Activated T-cell treated with anti-CD3 and anti-CD28 coated beads, Interleukin-2, amount 50 U/mL, for 24 hours (primary cell): ENCODE results near the gene GET4.

Experiments used
- DNase-seq: peaks from one replicate; pipeline ENCODE4 v3.0.0-alpha.2; 2020
- H3K27ac Mint-ChIP-seq: 2 replicates; pipeline ENCODE4 v1.8.0; 2020; ENCODE audit warnings: mild to moderate bottlenecking, mixed read lengths
- H3K27me3 Mint-ChIP-seq: 2 replicates; pipeline ENCODE4 v1.8.0; 2020; ENCODE audit warnings: mixed read lengths
- H3K36me3 Mint-ChIP-seq: 2 replicates; pipeline ENCODE4 v1.8.0; 2020; ENCODE audit warnings: low read depth, mixed read lengths
- H3K4me1 Mint-ChIP-seq: 2 replicates; pipeline ENCODE4 v1.8.0; 2020; ENCODE audit warnings: low read depth, mixed read lengths
- H3K4me3 Mint-ChIP-seq: 2 replicates; pipeline ENCODE4 v1.8.0; 2020; ENCODE audit warnings: mild to moderate bottlenecking, moderate library complexity, mixed read lengths
- H3K9me3 Mint-ChIP-seq: 2 replicates; pipeline ENCODE4 v1.8.0; 2020; ENCODE audit warnings: mixed read lengths

Gene GET4

DNA sequence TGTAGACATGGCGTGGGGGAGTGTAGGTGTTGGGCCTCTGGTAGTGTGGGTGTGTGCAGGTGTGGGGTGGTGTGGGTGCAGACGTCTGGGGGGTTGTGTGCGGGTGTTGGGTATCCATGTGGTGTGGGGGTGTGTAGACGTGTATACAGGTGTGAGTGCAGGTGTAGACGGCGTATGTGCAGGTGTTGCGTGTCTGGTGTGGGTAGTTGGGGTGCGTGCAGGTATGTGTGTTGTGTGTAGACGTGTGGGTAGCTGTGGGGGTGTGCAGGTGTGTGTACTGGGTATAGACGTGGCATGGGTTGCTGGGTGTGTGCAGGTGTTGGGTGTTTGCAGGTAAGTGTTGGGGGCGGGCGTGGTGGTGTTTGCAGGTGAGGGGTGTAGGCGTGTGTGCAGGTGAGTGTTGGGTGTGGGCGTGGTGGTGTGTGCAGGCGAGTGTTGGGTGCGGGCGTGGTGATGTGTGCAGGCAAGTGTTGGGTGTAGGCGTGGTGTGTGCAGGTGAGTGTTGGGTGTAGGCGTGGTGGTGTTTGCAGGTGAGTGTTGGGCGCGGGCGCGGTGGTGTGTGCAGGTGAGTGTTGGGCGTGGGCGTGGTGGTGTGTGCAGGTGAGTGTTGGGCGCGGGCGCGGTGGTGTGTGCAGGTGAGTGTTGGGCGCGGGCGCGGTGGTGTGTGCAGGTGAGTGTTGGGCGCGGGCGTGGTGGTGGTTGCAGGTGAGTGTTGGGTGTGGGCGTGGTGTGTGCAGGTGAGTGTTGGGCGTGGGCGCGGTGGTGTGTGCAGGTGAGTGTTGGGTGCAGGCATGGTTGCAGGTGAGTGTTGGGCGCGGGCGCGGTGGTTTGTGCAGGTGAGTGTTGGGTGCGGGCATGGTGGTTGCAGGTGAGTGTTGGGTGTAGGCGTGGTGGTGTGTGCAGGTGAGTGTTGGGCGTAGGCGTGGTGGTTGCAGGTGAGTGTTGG lies 16.6 kb downstream of the GET4 start:
- Mint-ChIP-seq H3K4me3 (no peak overlapping the region), H3K9me3 (no peaks in the 10 kb centered on the region), H3K4me1 (no peaks in the 10 kb centered on the region), H3K36me3 (peaks cover 83% of the 10 kb centered on the region), H3K27ac (no peak overlapping the region), H3K27me3 (no peaks in the 10 kb centered on the region)
- DNase-seq: no peak

DNA sequence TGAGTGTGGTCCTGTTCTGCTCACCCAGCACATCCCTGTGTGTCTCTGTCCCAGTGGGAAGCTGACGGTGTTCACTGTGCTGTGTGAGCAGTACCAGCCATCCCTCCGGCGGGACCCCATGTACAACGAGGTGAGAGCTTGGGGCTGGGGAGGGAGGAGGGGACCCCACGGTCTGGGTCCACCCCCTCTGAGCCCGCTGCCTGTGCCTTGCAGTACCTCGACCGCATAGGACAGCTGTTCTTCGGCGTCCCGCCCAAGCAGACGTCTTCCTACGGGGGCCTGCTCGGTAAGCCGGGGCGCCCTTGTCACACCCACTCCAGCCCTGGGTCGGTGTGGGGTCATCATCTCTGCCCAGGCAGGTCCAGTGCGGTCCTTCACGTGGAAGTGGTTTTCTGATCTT lies 17.3 kb downstream of the GET4 start:
- no peak overlapping the region for H3K4me3 Mint-ChIP-seq
- H3K27me3 Mint-ChIP-seq: no peaks in the 10 kb centered on the region
- H3K4me1 Mint-ChIP-seq: no peaks in the 10 kb centered on the region
- H3K36me3 Mint-ChIP-seq: peaks cover 75% of the 10 kb centered on the region
- no peaks in the 10 kb centered on the region for H3K9me3 Mint-ChIP-seq
- no peak overlapping the region for H3K27ac Mint-ChIP-seq
- DNase-seq: no peak

DNA sequence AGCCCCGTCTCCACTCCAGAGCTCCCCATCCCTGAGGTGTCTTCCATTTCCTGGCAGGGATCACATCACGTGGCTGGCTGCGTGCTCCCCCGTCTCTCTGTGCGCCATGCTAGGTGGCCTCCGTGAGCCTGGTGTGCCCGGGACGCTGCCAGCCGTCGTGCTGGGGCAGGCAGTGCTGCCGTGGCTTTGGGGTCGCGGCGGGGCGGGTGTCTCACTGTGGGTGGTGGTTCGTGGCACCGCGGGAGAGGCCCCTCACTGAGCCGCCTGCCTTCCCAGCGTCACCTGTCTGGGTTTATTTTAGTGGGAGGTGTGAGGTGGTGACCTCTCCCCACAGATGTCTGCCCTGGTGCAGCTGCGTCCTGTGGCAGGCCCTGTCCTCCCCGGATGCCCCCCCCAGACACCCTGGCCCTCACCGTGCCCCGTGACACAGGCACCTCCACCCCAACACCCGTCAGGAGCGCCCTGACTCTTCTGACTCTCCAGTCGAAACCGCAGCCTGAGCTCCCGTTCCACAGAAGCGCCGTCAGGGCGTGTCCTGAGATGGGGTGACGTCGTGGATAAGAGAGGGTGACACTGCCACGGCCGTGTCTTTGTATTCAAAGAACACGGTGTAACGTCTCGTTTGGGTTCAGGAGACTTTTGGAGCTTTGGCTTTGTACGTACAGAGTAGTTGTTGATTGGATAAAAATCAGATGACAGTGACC lies 18.0 kb downstream of the GET4 start:
- Mint-ChIP-seq H3K9me3 (no peaks in the 10 kb centered on the region), H3K4me1 (no peaks in the 10 kb centered on the region), H3K36me3 (peaks cover 75% of the 10 kb centered on the region), H3K4me3 (no peak overlapping the region), H3K27ac (no peak overlapping the region), H3K27me3 (no peaks in the 10 kb centered on the region)
- DNase-seq: no peak

DNA sequence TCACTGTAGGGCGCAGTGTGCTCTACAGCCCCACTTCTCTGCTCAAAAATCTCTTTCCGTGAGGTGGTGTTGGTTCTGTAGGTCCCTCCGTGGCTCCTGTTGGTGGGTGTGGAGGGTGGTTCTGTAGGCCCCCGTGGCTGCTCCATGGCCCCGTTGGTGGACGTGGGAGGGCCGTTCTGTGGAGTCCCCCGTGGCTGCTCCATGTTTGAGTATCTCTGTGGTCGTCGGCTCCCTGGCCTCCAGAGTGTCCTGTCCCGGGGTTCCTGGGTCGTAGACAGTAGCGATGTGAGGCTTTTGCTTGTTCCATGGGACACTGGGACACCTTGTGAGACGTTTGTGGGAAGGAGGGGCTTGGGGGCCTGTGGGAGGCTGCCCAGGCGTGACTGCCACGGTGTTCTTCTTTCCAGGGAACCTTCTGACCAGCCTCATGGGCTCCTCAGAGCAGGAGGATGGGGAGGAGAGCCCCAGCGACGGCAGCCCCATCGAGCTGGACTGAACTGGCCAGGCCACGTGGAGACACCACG lies 18.6 kb downstream of the GET4 start:
- Mint-ChIP-seq H3K27ac (no peak overlapping the region), H3K9me3 (no peaks in the 10 kb centered on the region), H3K36me3 (peaks cover 79% of the 10 kb centered on the region), H3K4me3 (no peak overlapping the region), H3K4me1 (no peaks in the 10 kb centered on the region), H3K27me3 (no peaks in the 10 kb centered on the region)
- no peak for DNase-seq

DNA sequence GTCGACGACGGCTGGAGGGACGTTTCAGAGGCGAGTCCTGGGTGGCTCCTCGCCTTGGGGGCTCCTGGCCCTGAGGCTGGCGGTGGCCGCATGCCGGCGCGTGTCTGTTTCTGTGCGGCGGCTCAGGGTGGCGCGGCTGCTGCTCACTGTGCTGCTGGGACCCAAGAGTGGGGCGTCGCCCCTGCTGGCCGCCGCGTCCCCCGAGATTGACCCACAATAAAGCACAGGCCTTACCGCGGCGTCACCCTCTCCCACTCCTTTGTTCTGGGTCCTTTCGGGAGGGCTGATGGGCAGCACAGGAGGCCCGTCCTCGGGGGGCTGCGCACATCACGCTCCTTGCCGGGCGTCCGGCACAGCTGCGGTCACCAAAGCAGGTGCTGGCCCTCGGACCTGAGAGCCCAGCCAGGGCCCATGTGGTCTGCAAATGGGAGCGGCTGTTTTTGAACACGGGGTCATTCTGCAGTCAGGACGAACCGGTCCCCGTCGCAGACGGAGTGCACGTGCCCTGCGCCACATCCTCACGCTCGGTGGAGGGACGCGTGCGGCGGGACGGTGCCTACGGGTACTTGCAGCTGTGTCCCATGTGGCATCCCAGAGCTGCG lies 19.2 kb downstream of the GET4 start:
- Mint-ChIP-seq H3K4me1 (no peaks in the 10 kb centered on the region), H3K36me3 (peaks cover 79% of the 10 kb centered on the region), H3K9me3 (no peaks in the 10 kb centered on the region), H3K27ac (peak overlapping the region; percentile 37), H3K4me3 (no peak overlapping the region), H3K27me3 (no peaks in the 10 kb centered on the region)
- DNase-seq: no peak

DNA sequence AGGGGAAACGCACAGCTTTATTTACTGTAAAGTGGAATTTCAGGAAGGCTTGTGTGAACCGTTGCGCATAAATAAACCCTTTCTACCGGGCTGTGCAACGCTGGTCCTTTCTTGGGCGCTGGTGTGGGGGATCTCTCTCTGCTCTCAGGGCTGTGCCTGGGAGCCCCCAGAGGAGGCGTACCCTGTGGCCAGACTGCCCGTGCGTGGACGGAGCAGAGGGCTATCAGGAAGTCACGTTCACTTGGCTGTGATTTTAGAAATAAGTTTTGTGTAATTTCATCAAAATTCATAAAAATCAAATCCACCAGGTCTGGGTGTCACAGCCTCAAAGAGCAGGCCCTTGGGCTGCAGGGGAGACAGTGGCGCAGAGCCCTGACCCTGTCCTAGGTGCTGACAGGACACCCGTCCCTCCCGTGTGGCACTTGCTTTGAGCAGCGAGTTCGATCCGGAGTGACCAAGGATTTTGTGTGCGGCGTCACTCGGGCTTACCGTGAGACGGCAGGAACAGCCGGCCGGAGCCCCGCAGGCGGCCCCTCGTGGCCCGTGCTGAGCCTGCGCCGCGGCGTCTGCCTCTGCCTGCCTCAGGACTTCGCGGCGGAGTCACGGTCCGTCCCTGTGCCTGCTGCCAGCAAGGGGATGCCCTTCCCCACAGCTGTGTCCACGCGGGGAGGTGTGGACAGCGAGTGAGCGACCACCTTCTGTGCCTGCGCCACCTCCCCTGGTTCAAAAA lies 20.2 kb downstream of the GET4 start:
- Mint-ChIP-seq H3K36me3 (peaks cover 71% of the 10 kb centered on the region), H3K27ac (no peak overlapping the region), H3K4me1 (peaks cover 1% of the 10 kb centered on the region), H3K27me3 (no peaks in the 10 kb centered on the region), H3K9me3 (no peaks in the 10 kb centered on the region), H3K4me3 (no peak overlapping the region)
- DNase-seq: no peak

DNA sequence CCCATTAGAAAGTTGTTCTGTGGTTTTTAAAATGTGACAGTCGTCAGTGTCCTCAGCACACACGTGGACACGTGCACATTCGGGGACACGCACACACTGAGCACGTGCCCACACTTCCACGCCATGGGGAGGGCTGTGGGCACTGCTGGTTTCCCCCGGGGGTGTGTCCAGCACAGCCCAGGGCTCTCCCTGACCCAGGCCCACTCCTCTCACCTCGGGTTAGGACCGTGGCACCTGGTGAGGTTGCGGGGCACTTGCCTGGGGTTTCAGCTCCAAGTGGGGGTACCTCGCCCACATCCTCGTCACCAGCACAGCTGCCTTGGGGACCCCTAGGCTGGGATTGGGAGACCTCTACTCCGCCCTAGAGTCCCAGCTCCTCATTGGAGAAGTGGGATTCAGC lies 20.7 kb downstream of the GET4 start:
- peaks cover 65% of the 10 kb centered on the region for H3K36me3 Mint-ChIP-seq
- peaks cover 1% of the 10 kb centered on the region for H3K4me1 Mint-ChIP-seq
- H3K9me3 Mint-ChIP-seq: no peaks in the 10 kb centered on the region
- no peak for DNase-seq
- no peak overlapping the region for H3K27ac Mint-ChIP-seq
- no peak overlapping the region for H3K4me3 Mint-ChIP-seq
- H3K27me3 Mint-ChIP-seq: no peaks in the 10 kb centered on the region

DNA sequence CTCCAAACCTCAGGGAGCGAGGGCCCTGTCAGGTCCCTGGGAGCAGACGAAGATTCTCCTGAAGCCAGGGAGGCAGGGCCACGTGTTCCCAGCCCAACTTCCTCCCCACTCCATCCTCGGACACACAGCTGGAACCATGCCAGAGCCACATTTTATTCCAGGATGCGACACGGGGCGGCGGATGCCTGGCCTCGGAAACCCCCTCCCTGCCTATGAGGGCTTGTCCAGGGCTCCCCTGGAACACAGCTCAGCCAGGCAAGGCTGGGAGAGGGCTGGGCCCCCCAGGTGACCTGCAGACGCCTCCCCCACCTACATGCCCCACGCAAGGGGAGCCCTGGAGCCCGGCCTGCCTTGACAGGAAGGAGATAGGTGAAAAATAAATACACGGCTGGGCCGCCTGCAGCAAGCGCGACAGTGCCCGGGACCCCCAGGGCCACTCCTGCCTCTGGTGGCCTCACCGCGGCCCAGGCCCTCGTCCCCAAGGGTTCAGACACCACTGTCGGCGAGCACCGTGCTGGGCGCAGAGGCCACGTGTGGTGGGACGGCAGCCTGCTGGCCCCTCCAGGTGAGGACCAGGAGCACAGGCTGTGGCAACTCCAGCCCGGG lies 21.5 kb downstream of the GET4 start:
- no peak overlapping the region for H3K27ac Mint-ChIP-seq
- H3K27me3 Mint-ChIP-seq: no peaks in the 10 kb centered on the region
- H3K4me3 Mint-ChIP-seq: no peak overlapping the region
- peaks cover 63% of the 10 kb centered on the region for H3K36me3 Mint-ChIP-seq
- DNase-seq: no peak
- no peaks in the 10 kb centered on the region for H3K9me3 Mint-ChIP-seq
- H3K4me1 Mint-ChIP-seq: peaks cover 1% of the 10 kb centered on the region

DNA sequence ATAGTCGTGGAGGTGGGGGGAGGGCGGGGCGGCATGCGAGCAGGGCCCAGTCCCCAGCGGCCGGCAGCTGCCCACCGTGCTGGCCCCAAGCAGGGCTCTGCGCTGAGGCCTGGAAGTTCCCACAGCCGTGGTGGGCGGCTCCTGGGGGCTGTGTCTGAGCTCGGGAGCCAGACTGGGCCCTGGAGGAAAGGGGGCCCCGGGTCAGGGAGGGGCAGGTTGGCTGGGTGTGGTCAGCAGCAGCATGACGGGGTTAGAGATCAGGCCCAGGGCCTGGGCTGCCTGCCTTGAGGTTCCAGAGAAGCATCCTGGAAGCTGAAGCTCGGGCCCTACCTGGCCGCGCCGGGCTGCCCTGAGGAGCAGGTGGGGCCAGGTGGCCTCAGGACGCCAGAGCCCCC lies 22.1 kb downstream of the GET4 start:
- no peak overlapping the region for H3K27ac Mint-ChIP-seq
- no peaks in the 10 kb centered on the region for H3K9me3 Mint-ChIP-seq
- no peak overlapping the region for H3K4me3 Mint-ChIP-seq
- H3K27me3 Mint-ChIP-seq: no peaks in the 10 kb centered on the region
- peaks cover 61% of the 10 kb centered on the region for H3K36me3 Mint-ChIP-seq
- no peak for DNase-seq
- H3K4me1 Mint-ChIP-seq: peaks cover 1% of the 10 kb centered on the region

DNA sequence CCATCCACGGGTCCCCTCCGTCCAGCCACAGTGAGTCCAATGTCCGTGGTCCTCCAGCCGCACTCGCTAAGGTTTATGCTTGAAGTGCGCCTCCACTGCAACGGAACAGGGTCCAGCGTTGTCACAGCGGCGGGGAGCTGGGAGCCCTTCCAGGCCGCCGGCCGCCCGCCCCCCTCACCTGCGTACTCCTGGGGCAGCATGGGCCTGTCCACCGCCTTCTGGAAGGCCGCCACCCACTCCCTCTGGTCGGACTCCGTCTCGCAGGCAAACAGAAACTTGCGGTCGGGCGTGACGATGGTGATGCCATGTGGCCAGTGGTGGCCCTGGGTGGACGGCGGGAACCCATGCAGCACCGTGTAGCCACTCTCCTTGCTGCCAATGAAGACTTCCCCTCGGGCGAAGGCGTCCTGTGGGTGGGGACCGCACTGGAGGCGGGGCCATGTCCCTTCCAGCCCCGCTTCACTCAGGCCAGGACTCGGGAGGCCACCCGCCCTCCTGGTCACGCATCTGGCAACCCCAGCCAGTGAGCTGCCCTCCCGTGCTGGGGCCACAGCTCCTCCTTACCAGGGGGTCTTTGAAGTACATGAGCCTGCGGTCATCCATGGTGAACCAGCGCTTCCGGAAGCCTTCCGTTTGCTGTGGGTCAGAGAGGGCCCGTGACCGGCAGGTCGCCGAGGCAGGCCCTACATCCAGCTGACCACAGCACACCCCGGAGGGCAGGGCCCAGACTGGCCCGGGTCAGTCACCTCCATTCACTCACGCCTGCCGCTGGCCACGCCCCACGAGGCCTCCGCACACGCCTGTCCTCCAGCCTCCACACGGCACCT lies 22.7 kb downstream of the GET4 start:
- Mint-ChIP-seq H3K36me3 (peaks cover 58% of the 10 kb centered on the region), H3K4me3 (no peak overlapping the region), H3K4me1 (peaks cover 1% of the 10 kb centered on the region), H3K27me3 (no peaks in the 10 kb centered on the region), H3K27ac (peak overlapping the region; percentile 33), H3K9me3 (no peaks in the 10 kb centered on the region)
- DNase-seq: no peak

DNA sequence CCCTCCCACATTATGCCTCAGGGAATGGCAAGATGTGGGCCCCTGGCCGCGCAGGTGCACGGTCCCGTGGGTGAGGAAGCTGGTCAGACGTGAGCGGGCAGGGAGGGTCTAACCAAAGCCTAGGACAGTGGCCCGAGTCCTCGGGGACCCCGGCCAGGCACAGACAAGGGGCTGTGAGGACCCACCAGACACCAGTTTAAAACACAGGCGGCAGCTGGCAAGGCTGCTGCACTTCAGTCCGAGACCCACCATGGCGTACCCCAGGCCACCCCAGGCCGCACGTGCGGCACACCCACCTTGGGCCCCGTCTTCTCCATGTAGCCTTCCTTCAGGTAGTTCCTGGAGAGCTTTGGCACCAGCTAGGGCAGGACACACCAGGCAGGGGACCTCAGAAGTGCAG lies 23.5 kb downstream of the GET4 start:
- peak overlapping the region; percentile 33 for H3K27ac Mint-ChIP-seq
- H3K36me3 Mint-ChIP-seq: peaks cover 51% of the 10 kb centered on the region
- no peak for DNase-seq
- H3K9me3 Mint-ChIP-seq: no peaks in the 10 kb centered on the region
- H3K4me3 Mint-ChIP-seq: no peak overlapping the region
- H3K4me1 Mint-ChIP-seq: peaks cover 1% of the 10 kb centered on the region
- H3K27me3 Mint-ChIP-seq: no peaks in the 10 kb centered on the region

DNA sequence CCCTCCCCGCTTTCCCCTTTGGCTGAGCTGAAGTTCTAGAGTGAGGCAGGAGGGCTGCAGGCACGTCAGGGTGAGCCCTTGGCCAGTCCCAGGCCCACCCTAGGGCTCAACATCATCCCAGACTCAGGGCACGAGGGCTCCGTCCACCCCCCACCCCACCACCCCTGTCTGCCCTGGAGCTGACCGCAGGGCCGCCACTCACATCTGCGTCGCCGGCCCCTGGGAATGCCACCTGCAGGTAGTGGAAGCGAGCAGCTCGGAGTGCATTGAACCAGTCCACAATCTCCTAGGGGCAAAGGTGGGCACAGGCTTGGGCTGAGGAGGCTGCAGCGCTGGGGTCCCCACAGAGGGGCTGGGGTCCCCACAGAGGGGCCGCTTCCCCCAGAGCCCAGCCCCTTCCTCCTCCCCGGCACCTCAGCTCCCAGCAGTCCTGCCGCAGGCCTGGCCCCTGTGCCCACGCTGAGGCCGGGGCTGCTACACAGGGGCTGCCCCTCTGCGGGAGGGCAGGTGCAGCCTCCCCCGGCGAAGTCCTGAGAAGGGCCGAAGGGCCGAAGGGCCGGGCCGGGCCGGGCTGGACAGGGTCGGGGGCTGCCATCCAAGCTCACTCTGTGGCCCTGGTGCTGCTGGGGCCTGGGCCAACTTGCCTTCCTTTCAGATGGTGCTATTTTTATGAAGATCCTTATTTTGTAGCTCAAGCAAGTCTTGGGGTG lies 24.1 kb downstream of the GET4 start:
- peaks cover 1% of the 10 kb centered on the region for H3K4me1 Mint-ChIP-seq
- H3K4me3 Mint-ChIP-seq: no peak overlapping the region
- H3K27ac Mint-ChIP-seq: no peak overlapping the region
- H3K9me3 Mint-ChIP-seq: no peaks in the 10 kb centered on the region
- DNase-seq: no peak
- no peaks in the 10 kb centered on the region for H3K27me3 Mint-ChIP-seq
- peaks cover 44% of the 10 kb centered on the region for H3K36me3 Mint-ChIP-seq

DNA sequence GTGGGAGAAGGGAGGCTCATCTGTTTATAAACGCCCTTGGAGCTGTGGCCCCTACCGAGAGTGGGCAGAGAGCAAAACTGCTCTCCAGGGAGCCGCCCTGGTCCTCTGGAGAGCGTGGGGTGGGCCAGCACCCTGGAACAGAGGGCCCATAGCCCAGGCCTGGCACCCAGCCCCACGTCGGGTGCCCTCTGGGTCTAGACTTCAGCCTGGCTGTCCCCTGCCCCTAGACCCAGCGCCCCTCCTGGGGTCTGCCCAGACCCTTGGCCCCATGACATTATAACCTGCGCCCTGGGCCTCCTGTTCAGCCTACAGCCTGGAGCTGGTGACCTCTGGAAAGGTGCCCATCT lies 24.7 kb downstream of the GET4 start:
- H3K9me3 Mint-ChIP-seq: no peaks in the 10 kb centered on the region
- no peak for DNase-seq
- H3K36me3 Mint-ChIP-seq: peaks cover 38% of the 10 kb centered on the region
- no peaks in the 10 kb centered on the region for H3K27me3 Mint-ChIP-seq
- no peak overlapping the region for H3K4me3 Mint-ChIP-seq
- no peak overlapping the region for H3K27ac Mint-ChIP-seq
- peaks cover 1% of the 10 kb centered on the region for H3K4me1 Mint-ChIP-seq
